Neural cell (in vitro differentiated cells): ENCODE results near the gene TMCC2. TPM values are rescaled to one million over a fixed set of nuclear protein-coding genes. Genes with fewer than 3 reads are reported as not detected.

Experiments used
- H2AFZ ChIP-seq: fragments of 200-600, 300-800 bp; sonication (generic), shearing (Covaris generic); 2 replicates; pipeline ENCODE4 v1.6.0; 2014; ENCODE audit warnings: low read depth, mild to moderate bottlenecking, antibody characterized with exemption, low read length, moderate library complexity
- H3F3A ChIP-seq: fragments of 200-600 bp; shearing (Covaris generic); 2 replicates; pipeline ENCODE4 v1.6.1; 2016; ENCODE audit warnings: mild to moderate bottlenecking, moderate library complexity, mixed read lengths, antibody characterized with exemption, low read length; ENCODE audit not compliant: insufficient read depth, poor library complexity, severe bottlenecking
- H3K27ac ChIP-seq: fragments of 200-600, 300-800 bp; sonication (generic), shearing (Covaris generic); 2 replicates; pipeline ENCODE4 v1.5.1; 2014; ENCODE audit warnings: mild to moderate bottlenecking, low read length, moderate library complexity
- H3K27me3 ChIP-seq: fragments of 300-800, 200-600 bp; sonication (generic), shearing (Covaris generic); 2 replicates; pipeline ENCODE4 v1.6.0; 2014; ENCODE audit warnings: mild to moderate bottlenecking, low read depth, low read length, moderate library complexity; ENCODE audit not compliant: insufficient read depth
- H3K36me3 ChIP-seq: fragments of 300-800, 200-600 bp; sonication (generic), shearing (Covaris generic); 2 replicates; pipeline ENCODE4 v1.5.1; 2014; ENCODE audit warnings: mild to moderate bottlenecking, antibody characterized with exemption, low read length, moderate library complexity; ENCODE audit not compliant: insufficient read depth
- H3K4me2 ChIP-seq: fragments of 300-800, 200-600 bp; sonication (generic), shearing (Covaris generic); 2 replicates; pipeline ENCODE4 v1.6.0; 2014; ENCODE audit warnings: mild to moderate bottlenecking, low read length
- H3K4me3 ChIP-seq: fragments of 300-800, 200-600 bp; sonication (generic), shearing (Covaris generic); 2 replicates; pipeline ENCODE4 v1.5.1; 2014; ENCODE audit warnings: mild to moderate bottlenecking, low read length, moderate library complexity
- H3K79me2 ChIP-seq: fragments of 200-600 bp; shearing (Covaris generic); replicated peaks from 2 replicates; pipeline ENCODE4 v1.6.0; 2014; ENCODE audit warnings: mild to moderate bottlenecking, low read length, moderate library complexity; ENCODE audit not compliant: insufficient read depth
- H3K9ac ChIP-seq: fragments of 300-800, 200-600 bp; sonication (generic), shearing (Covaris generic); 2 replicates; pipeline ENCODE4 v1.6.1; 2016; ENCODE audit warnings: mild to moderate bottlenecking, low read length, mixed read lengths
- H3K9me2 ChIP-seq: fragments of 200-600 bp; shearing (Covaris generic); 2 replicates; pipeline ENCODE4 v1.6.1; 2016; ENCODE audit warnings: mild to moderate bottlenecking, low read length, mixed read lengths; ENCODE audit not compliant: insufficient read depth
- H3K9me3 ChIP-seq: fragments of 200-600, 300-800 bp; sonication (generic), shearing (Covaris generic); 2 replicates; pipeline ENCODE4 v1.6.1; 2016; ENCODE audit warnings: mild to moderate bottlenecking, mixed run types, low read length, moderate library complexity, mixed read lengths
- H4K20me1 ChIP-seq: fragments of 200-600 bp; shearing (Covaris generic); 2 replicates; pipeline ENCODE4 v1.6.1; 2016; ENCODE audit warnings: mild to moderate bottlenecking, mixed run types; ENCODE audit not compliant: insufficient read depth
- CTCF ChIP-seq: fragments of 450-650 bp; IDR thresholded peaks from 2 replicates; pipeline ENCODE4 v1.5.1; 2014; ENCODE audit warnings: antibody characterized with exemption, mild to moderate bottlenecking, moderate library complexity; ENCODE audit not compliant: poor library complexity, severe bottlenecking
- EP300 ChIP-seq: fragments of 450-650 bp; conservative IDR thresholded peaks from 2 replicates; pipeline ENCODE4 v1.6.1; 2014; ENCODE audit warnings: antibody characterized with exemption, mild to moderate bottlenecking, moderate library complexity; ENCODE audit not compliant: poor library complexity, severe bottlenecking
- EZH2 ChIP-seq: fragments of 200-600, 300-800 bp; shearing (Covaris generic), sonication (generic); IDR thresholded peaks from 2 replicates; pipeline ENCODE4 v1.6.1; 2014; ENCODE audit warnings: antibody characterized with exemption, low read length, borderline replicate concordance, mild to moderate bottlenecking; ENCODE audit not compliant: insufficient read depth, poor library complexity, severe bottlenecking
- MXI1 ChIP-seq: fragments of 450-650 bp; conservative IDR thresholded peaks from 2 replicates; pipeline ENCODE4 v1.6.1; 2014; ENCODE audit warnings: antibody characterized with exemption, mild to moderate bottlenecking; ENCODE audit not compliant: poor library complexity, severe bottlenecking
- POLR2AphosphoS5 ChIP-seq: IDR thresholded peaks from 2 replicates; pipeline ENCODE4 v1.6.1; 2012
- RAD21 ChIP-seq: fragments of 450-650 bp; conservative IDR thresholded peaks from 2 replicates; pipeline ENCODE4 v1.6.1; 2014; ENCODE audit warnings: antibody characterized with exemption, mild to moderate bottlenecking, moderate library complexity
- REST ChIP-seq: IDR thresholded peaks from 2 replicates; pipeline ENCODE4 v1.6.1; 2012; ENCODE audit warnings: borderline replicate concordance
- SMC3 ChIP-seq: fragments of 450-650 bp; conservative IDR thresholded peaks from 2 replicates; pipeline ENCODE4 v1.6.1; 2014; ENCODE audit warnings: antibody characterized with exemption, mild to moderate bottlenecking, moderate library complexity; ENCODE audit not compliant: poor library complexity
- TAF1 ChIP-seq: IDR thresholded peaks from 2 replicates; pipeline ENCODE4 v1.6.1; 2012; ENCODE audit warnings: low read depth
- polyA plus RNA-seq: library from polyadenylated mRNA; depleted of rRNA; stranded (reverse); fragments of >200 nt; gene quantifications from 2 replicates; pipeline ENCODE4 v1.2.3, GENCODE V29; 2014

TMCC2 gene
- polyA plus RNA-seq, 1 donor from 2014 or later = 32.2 TPM

- no peak overlapping the region for H2AFZ ChIP-seq
- no peak for TF ChIP-seq REST
- TF ChIP-seq MXI1 = no peak
These were observed 13.0 kb upstream of the TMCC2 start for GRCh38 chr1:205214756-205215155.

GRCh38 chr1:205216588-205216987 lies 11.2 kb upstream of the TMCC2 start:
- no peak overlapping the region for H3K9ac ChIP-seq
- no peaks in the 10 kb centered on the region for H3F3A ChIP-seq
- no peak overlapping the region for H2AFZ ChIP-seq
- H3K9me3 ChIP-seq = no peaks in the 10 kb centered on the region
- TF ChIP-seq REST = no peak
- TF ChIP-seq POLR2AphosphoS5 = no peak
- no peak for TF ChIP-seq MXI1
- no peak for TF ChIP-seq TAF1
- TF ChIP-seq EP300 = no peak
- no peak for TF ChIP-seq RAD21
- no peak for TF ChIP-seq CTCF
- TF ChIP-seq EZH2 = no peak
- TF ChIP-seq SMC3 = no peak
- no peak overlapping the region for H3K4me2 ChIP-seq
- H3K4me3 ChIP-seq = no peak overlapping the region
- no peaks in the 10 kb centered on the region for H3K79me2 ChIP-seq
- no peaks in the 10 kb centered on the region for H3K36me3 ChIP-seq
- H3K9me2 ChIP-seq = no peaks in the 10 kb centered on the region
- no peak overlapping the region for H3K27ac ChIP-seq
- no peaks in the 10 kb centered on the region for H3K27me3 ChIP-seq
- H4K20me1 ChIP-seq = no peaks in the 10 kb centered on the region

More at GRCh38 chr1:205214756-205215155, 13.0 kb upstream of the TMCC2 start:
- no peaks in the 10 kb centered on the region for H3K36me3 ChIP-seq
- H3K9me3 ChIP-seq = no peaks in the 10 kb centered on the region
- H3K27ac ChIP-seq = no peak overlapping the region
- H3K79me2 ChIP-seq = no peaks in the 10 kb centered on the region
- no peak overlapping the region for H3K4me2 ChIP-seq
- H3K27me3 ChIP-seq = no peaks in the 10 kb centered on the region
- H3K4me3 ChIP-seq = no peak overlapping the region
- H3K9ac ChIP-seq = no peak overlapping the region
- no peaks in the 10 kb centered on the region for H4K20me1 ChIP-seq
- H3F3A ChIP-seq = no peaks in the 10 kb centered on the region
- no peaks in the 10 kb centered on the region for H3K9me2 ChIP-seq
